Dedifferentiated amniotic fluid mesenchymal stem cell (primary cell): ENCODE results near the gene MORN3.
"Not testable (repeated sequence)": the region's sequence is repeated elsewhere in the genome, so short reads cannot be mapped to it uniquely, and the experiment has no call there.

ENCODE experiments used
- DNase-seq: peaks from one replicate; pipeline ENCODE4 v3.0.0-alpha.2; 2016; ENCODE audit errors: extremely low spot score

Gene MORN3

DNA sequence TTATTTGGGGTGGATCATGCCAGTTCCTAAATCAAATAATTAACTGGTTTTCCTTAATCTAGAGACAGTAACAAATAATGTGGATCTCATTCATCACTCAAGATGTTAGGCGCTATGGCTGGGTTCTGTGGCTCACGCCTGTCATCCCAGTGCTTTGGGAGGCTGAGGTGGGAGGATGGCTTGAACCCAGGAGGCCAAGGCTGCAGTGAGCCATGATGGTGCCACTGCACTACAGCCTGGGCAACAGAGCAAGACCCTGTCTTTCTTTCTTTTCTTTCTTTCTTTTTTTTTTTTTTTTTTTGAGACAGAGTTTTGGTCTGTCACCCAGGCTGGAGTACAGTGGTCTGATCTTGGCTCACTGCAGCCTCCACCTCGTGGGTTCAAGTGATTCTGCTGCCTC is 23.3 kb upstream of the MORN3 start:
- not testable (repeated sequence) for DNase-seq

DNA sequence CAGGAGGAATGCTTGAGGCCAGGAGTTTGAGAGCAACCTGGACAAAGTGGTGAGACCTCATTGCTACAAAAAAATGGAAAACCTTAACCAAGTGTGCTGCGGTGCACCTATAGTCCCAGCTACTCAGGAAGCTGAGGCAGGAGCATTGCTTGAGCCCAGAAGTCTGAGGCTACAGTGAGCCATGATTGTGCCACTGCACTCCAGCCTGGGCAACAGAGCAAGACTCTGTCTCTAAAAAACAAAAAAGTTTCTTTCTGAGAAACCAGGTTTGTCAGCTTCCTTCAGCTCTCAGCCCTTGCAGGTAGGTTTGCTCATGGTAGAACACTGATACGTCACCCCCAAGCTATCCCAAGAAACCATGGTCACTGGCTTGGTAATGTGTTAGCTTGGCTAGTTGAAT is 20.0 kb upstream of the MORN3 start:
- DNase-seq: no peak

DNA sequence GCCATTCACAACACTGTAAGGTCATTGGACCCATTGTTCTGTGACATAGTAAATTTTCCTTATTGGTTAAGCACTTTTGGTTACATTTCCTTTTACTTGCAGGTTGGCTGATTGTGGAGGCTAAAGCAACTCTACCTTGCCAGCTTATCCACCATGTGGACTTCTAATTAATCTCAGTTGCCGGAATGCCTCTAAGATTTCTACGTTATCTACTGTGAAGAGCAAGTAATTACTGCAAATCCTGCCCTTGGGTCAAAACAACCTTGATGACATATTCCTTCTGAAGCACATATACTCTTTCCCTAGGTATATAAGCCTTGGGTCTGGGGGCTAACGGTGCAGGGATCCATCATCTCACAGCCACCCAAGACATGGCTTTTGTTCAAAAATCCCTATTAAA is 19.5 kb upstream of the MORN3 start:
- DNase-seq: no peak

- DNase-seq: not testable (repeated sequence)
Observed at GRCh38 chr12:121679661-121680197, 10.3 kb upstream of the MORN3 start.

GRCh38 chr12:121678716-121679300 is 9.4 kb upstream of the MORN3 start:
- DNase-seq: no peak

DNA sequence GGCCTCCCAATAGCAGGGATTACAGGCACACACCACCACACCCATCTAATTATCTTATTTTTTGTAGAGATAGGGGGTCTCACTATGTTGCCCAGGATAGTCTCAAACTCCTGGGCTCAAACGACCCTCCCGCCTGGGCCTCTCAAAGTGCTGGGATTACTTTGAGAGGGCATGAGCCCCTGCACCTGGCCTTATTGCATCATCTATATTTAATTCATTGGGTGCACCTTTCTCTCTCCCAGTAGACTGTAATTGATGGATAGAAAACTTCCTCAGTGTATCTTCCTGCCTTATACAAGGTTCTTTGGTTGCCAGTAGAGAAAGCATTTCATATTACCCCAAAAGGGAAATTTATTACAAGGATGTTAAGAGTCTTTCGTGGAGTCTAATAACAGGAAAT is 8.9 kb upstream of the MORN3 start:
- peak; percentile 6 for DNase-seq

- no peak for DNase-seq
Observed at GRCh38 chr12:121676190-121676589, 6.7 kb upstream of the MORN3 start.

DNA sequence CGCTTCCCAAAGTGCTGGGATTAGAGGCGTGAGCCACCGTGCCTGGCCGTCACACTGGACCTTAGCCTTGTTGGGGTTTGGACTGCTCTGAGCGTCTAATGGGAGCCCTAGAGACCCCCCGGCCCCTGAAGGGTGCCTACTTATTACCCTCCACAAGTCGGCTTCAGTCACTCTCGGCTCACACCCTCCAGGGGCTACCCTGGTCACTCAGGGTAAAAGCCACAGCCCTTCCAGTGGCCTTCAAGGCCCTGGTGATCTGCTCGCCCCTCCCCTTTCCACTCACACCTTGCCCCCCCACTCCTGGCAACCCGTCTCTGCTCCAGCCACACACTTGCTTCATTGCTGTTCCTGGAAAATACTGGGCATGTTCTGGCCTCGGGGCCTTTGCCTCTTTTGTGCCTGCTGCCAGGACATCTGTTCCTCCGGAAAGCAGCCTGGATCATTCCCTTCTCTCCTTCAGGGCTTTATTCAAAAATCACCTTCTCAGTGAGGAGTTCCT is 3.6 kb upstream of the MORN3 start:
- no peak for DNase-seq

DNA sequence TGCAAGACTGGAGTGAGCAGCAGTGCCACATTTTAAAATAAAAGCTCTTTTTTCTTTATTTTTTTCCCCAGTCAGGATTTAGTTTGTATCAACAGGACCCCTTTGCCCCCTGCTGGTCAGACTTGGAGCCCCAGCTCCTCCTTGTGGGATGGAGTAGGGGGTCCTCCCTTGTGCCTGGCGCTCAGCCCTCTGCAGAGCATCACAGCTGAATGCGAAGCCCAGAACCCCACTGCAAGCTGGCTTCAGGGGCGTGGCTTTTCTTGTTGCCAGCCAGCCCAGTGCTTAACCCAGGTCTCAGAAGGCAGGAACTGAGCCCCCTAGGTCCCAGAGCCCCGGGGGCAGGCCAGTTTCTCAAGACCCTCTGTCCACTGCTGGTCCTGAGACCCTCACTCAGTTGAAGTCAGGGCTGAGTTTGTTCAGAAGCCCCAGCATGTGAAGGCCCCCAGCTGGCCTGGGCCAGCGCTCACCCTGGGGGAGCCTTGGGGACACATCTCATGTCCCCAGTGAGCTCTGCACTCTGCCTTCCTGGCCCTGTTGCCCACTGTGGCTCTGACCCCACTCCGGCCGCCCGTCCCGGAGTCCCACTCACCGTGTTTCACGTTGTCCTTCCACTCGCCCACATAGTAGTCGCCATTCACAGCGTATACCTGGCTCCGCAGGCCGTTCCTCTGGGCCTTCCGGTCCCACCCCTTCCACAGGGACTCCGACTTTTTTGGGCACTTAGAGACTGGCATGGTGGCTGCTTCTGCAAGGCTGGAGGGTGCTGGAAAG is 519 bp downstream of the MORN3 start:
- DNase-seq: peak; percentile 14

GRCh38 chr12:121666829-121667228 is 2.6 kb downstream of the MORN3 start:
- not testable (repeated sequence) for DNase-seq

DNA sequence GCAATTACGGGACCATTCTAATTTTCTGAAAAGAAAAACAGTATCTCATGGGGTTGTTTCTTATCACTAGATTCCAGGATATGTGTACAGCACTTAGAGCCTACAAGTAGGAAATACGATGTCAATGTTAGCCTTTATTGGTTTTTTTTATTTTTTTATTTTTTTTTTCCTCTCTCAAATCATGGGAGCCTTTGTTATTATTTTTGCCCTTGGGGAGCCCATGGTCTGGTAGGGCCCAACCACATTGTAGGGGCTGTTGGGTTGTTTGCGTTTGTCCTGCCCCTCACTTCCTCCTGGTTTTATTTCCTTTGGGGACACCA is 5.9 kb downstream of the MORN3 start:
- no peak for DNase-seq

DNA sequence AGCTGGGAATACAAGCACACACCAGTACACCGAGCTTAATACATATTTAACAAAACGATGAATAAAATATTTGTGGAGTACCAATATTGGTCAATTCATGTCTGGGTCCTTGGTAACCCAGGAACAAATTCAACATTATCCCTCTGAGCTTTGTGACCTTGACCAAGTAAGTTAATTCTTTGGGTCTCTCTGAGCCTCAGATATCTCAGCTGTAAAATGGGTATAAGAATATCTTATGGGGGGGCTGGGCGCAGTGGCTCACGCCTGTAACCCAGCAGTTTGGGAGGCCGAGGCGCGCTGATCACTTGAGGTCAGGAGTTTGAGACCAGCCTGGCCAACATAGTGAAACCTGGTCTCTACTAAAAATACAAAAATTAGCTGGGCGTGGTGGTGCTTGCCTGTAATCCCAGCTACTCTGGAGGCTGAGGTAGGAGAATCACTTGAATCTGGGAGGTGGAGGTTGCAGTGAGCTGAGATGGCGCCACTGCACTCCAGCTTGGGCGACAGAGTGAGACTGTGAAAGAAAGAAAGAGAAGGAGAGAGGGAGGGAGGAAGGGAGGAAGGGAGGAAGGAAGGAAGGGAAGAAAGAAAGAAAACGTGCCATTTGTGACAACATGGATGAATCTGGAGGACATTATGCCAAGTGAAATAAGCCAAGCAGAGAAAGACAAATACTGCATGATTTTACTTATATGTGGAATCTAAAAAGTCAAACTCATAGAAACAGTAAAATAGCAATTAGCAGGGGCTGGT is 7.9 kb downstream of the MORN3 start:
- peak; percentile 8 for DNase-seq

DNA sequence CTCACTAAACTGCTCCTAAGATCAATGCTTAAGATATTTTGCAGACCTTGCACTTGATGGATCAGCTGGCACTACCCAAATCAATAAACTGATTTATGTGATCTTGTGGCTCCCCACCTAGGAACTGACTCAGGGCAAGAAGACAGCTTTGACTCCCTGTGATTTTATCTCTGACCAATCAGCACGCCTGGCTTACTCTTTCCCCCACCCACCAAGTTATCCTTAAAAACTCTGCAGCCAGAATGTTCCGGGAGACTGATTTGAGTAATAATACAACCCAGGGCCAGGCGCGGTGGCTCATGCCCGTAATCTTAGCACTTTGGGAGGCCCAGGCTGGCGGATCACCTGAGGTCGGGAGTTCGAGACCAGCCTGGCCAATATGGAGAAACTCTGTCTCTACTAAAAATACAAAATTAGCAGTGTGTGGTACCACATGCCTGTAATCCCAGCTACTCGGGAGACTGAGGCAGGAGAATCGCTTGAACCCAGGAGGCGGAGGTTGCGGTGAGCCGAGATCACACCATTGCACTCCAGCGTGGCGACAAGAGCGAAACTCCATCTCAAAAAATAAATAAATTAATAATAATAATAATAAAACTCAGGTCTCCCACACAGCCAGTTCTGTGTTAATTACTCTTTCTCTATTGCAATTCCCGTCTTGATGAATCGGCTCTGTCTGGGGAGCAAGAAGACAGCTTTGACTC is 12.0 kb downstream of the MORN3 start:
- peak; percentile 6 for DNase-seq

DNA sequence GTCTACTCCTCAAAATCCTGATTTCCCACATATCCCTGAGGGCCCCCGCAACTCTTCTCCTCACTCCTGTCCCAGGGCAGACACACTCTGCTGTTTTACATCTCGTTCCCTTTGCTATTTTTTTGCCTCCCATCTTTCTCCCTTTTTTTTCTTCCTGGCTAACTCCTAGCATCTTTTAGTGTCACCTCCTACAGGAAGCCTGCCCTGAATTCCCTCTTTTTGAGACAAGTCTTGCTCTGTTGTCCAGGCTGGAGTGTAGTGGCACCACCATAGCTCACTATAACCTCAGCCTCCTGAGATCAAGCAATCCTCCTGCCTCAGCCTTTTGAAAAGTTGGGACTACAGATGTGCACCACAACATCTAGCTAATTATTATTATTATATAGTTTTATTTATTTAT is 13.3 kb downstream of the MORN3 start:
- DNase-seq: peak; percentile 9

DNA sequence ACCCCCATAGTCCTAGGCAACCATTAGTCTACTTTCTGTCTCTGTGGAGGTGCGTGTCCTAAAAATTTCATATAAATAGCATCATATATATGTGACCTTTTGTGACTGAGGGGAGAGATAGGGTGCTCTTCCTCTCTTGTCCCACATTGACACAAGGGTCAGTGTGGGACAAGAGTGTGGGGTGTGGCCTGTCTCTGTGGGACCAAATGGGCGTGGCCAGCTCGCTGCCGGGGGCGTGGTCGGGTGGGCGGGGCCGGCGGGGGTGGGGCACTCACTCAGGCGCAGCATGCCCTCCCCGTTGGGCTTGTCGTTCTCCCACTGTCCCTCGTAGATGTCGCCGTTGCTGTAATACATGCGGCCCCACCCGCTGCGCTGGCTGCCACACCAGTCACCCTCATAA is 15.5 kb downstream of the MORN3 start:
- DNase-seq: peak; percentile 5

GRCh38 chr12:121652767-121653497 is 16.5 kb downstream of the MORN3 start:
- DNase-seq: peak; percentile 8

- no peak for DNase-seq
Observed at GRCh38 chr12:121651320-121651719, 18.1 kb downstream of the MORN3 start.

DNA sequence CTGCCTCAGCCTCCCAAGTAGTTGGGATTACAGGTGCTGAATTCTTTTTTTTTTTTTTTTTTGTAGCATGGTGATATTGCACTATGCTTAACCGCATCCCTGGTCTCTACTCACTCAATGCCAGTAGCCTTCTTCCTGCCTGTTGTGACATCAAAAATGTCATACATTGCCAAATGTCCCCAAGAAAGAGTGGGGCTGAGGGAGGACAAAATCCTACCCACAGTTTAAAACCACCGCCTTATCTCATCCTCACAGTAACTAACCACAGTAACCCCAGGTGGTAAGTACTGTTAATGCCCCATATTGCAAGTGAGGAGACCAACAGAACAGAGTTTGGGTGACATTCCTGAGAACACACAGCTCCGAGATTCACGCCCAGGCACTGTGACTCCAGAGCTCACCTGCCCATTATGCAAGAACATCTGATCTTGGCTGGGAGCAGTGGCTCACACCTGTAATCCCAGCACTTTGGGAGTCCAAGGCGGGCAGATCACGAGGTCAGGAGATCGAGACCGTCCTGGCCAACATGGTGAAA is 19.6 kb downstream of the MORN3 start:
- DNase-seq: no peak

DNA sequence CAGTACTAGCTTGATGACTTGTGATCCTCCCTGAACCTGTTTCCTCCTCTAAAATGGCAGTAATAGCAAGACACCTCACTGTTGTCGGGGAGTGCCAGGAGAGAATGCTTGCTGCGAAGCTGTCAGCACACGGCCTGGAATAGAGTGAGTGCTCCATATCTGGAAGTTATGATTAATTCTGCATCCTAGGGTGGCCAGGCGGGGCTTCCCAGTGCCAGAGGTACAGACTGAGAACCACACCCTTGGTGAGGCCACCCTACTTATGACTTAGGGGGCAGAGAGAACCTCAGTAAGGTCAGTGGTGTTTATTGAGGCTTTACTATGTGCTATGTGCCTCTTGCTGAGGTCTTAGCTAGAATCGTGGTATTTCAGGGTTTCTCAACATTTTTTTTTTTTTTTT is 20.1 kb downstream of the MORN3 start:
- no peak for DNase-seq

GRCh38 chr12:121648458-121649028 is 20.9 kb downstream of the MORN3 start:
- DNase-seq: no peak

GRCh38 chr12:121641343-121641630 is 28.2 kb downstream of the MORN3 start:
- DNase-seq: no peak
